Measurements from ENCODE around the gene MYO1A.

DNA sequence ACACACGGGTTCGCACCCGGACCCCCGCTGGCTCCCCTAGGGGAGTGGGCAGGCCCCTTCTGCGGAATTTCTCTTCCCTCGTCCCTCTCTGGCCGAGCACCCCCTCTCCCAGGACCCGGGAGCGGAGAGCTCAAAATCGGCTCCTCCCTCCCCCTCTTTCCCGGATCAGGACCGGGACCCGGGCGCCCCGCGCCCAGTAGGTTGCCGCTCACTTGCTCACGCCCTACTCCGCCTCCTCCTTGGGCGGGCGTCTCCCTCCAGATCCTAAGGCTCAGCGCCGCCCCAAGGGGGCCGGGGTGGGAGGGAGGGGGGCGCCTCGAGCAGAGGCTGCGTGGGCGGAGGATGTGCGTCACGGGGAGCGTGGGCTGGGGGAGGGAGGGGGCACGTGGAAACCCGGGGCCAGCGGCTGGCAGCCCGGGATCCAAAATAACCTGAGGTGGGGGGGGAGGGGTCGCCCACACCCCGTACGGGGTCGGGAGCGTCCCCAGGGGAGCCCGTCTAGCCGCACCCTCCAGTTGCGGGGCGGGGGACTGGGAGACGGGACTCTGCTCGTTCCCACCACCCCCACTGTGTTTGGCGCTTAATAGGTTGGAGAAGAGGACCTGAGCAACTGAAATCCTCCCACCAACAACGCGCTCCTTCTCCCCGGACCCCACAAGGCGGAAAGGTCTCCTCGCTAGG is 37.2 kb upstream of the MYO1A start:
- TF ChIP-seq, protein P1, sequence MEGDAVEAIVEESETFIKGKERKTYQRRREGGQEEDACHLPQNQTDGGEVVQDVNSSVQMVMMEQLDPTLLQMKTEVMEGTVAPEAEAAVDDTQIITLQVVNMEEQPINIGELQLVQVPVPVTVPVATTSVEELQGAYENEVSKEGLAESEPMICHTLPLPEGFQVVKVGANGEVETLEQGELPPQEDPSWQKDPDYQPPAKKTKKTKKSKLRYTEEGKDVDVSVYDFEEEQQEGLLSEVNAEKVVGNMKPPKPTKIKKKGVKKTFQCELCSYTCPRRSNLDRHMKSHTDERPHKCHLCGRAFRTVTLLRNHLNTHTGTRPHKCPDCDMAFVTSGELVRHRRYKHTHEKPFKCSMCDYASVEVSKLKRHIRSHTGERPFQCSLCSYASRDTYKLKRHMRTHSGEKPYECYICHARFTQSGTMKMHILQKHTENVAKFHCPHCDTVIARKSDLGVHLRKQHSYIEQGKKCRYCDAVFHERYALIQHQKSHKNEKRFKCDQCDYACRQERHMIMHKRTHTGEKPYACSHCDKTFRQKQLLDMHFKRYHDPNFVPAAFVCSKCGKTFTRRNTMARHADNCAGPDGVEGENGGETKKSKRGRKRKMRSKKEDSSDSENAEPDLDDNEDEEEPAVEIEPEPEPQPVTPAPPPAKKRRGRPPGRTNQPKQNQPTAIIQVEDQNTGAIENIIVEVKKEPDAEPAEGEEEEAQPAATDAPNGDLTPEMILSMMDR (IDR thresholded peaks at IDR 0.05; ENCODE audit: poor library complexity, severe bottlenecking), result no peak
- TF ChIP-seq EZH2 (IDR thresholded peaks at IDR 0.05; ENCODE audit: borderline replicate concordance, insufficient read depth, low read length, poor library complexity, severe bottlenecking) (no peak), TAF1 (IDR thresholded peaks at IDR 0.05; ENCODE audit: low read depth) (peak; percentile 0), POLR2AphosphoS5 (IDR thresholded peaks at IDR 0.05) (no peak), EP300 (conservative IDR thresholded peaks at IDR 0.05; ENCODE audit: poor library complexity, severe bottlenecking) (no peak)
